Measurements from ENCODE around the gene MARCHF3.

The MARCHF3 gene

DNA sequence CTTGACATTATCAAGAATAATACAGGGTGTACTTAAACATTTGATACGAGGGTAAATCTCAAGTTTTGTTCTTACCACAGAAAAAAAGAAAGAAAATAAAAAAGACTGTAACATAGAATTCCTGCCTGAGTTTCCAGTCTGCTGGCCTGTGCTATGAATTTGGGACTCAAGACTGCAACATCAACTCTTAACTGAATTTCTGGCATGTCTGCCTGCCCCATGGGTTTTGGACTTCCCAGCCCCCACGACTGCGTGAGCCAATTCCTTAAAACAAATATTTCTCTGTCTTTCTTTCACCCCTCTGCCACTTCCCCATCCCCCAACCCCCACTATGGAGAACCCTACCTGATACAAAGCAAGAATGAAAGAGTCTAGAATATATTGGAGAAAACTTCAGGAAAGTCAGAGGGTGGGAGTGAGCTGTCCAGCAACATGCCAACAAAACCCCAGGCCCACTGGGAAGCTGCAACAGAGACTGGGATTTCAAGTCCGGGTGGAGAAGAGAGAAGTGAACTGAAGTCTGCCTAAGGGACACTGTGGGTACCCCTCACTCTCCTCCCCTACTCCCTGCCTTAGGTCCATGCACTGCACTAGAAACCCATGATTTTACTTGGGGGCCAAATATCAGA lies 43.0 kb downstream of the MARCHF3 start:
- in situ Hi-C loops (cut with MboI; ENCODE audit: low sequenced_read_pairs): no loop called here

DNA sequence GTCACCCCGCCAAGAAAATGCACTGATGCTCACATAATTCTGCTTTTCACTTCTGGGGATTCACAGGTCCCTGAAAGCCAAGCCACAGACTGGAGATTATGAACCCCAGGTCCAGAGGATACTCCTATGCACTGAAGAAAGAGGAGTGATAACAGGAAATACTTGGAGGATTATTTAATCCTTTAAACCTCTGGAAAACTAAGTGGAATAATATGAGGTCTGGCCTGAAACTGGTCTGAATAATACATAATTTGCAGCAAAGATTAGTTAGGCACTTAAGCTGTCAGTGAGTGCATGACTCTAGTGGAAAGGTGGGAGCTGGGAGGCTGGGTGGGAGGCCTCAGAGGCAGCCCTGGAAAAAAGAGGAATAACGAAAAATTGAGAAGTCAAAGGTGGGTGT lies 45.7 kb downstream of the MARCHF3 start:
- in situ Hi-C loops (cut with MboI; ENCODE audit: low sequenced_read_pairs): no loop called here

DNA sequence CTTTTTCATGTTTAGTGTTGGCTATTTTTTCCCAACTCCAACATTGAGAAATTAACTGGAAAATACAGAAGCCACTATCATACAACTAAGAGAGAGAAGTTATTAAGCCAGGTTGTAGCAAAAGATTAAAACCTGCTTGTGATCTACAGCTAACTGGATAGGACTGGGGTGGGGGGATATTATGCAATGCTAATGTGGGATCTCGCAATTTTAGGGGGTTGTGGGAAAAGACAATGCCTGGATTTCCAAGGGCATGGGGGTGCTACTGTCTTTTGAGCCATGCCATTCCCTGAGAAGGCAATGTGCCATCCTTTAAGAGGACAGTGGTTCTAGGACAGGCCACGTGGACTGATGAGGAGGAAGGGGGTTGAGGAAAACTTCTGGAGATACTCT lies 46.5 kb downstream of the MARCHF3 start:
- in situ Hi-C loops (cut with MboI; ENCODE audit: low sequenced_read_pairs): no loop called here

DNA sequence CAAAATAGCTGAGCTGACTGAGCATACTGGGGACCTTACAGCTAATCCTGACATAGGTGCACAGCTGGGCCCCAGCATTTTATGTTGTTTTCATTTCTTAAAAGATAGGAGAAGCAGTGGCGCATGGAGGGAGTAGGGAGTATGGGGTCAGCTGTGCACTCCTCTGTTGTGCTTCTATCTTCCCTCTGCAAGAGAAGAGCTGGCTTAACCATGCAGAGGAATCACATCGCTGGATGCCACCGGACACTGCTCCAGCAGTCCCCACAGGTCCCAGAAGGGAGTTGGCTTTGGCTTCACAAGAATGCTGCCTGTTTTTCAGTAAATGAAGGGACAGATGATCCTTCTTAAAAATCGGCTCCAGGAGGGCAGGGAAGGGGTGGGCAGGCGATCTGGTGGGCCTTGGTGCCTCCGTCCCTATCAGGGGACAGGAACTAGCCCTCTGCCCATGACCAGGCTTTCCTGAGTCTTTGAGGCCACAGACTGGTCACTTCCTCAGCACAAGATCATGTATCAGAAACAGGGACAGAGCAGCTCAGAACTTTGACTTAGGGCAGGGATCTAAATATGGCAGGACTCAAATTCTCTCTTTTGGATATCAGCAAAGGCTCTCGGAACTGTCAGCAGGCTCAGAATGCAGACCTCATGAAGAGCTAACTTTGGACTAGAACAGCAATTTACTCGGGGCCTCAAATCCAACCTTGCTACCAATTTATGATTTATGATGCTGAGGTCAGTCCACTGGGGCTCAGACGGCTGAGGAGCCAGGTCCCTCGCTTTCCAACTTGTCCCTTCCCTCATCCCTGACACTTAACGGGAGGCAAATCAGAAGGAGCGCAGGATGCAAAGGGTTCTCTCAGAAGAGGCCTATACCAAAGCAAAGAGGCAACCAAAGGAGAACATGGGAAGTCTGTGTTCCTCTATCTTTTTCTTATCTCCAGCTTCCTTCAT lies 47.2 kb downstream of the MARCHF3 start:
- in situ Hi-C loops (cut with MboI; ENCODE audit: low sequenced_read_pairs): no loop called here

DNA sequence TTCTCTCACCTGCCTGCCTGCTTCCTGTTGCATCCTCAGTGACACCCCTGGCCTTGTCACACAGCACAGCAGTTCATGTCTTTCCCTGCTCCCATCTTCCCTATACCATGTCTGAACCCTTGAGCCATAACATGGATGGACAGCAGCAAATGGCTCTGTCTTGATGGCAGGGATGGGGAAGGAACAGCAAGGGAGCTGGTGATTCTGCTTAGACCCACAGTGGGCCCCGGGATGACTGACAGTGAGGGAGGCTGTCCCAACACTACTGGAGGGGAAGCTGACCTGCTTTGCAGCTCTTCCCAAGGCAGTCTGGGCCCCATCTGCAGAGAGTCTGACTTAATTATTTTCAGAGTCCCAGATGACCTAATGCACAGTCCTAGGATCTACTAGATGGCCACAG lies 48.2 kb downstream of the MARCHF3 start:
- in situ Hi-C loops (cut with MboI; ENCODE audit: low sequenced_read_pairs): no loop called here

DNA sequence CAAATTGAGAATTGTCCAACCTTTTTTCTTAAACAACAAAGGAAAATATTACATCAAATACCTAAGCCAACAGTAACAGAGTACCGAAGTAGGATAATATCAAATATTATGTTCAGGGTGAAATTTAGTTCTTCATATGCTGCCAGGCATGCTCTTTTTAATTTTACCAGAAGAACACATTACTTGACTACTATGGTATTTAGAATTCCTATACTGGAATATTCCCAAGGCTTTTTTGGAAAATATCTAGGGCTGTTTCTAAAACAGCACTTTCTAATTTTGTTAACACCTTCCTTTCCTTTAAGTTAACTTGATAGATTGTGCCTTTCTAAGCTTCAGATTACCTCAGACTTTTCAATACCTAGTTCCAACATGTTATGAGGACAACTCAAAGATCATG lies 48.7 kb downstream of the MARCHF3 start:
- in situ Hi-C loops (cut with MboI; ENCODE audit: low sequenced_read_pairs): no loop called here

DNA sequence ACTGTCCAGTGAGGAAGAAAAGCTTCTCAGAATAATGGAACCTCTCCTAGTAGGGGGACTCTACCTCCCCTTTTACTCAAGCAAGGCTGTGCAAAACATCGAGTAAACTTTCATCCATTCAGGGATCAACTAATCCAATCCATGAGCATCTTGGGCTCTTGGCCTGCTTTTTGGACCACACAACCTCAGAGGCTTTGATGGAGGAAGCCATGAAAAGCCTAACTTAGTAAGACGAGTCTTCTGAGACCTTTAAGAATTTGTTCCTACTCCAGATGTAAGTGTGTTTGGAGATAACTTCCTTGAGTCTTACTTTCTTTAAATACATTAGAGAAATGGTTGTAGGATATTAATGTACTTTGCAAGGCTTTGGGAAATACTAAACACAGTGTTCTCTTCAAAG lies 49.1 kb downstream of the MARCHF3 start:
- in situ Hi-C loops (cut with MboI; ENCODE audit: low sequenced_read_pairs): no loop called here

DNA sequence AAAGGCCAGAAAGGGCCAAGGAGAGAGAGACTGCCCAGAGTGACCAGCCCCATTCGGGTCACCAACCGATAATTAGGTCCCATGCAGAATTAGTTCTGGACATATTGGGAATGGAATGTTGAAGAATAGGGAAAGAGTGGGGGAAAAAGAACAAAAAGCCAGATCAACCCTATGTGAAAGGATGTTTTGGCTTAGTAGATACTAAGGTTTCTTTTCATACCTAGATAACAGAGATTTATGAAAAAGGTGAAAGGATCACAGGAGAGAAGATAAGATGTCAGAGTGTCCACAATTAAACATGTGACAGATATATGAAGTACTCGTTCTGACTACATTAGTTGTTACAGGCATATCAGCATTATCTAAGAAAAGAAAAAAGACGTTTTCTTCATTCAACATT lies 52.1 kb downstream of the MARCHF3 start:
- in situ Hi-C loops (cut with MboI; ENCODE audit: low sequenced_read_pairs): no loop called here

DNA sequence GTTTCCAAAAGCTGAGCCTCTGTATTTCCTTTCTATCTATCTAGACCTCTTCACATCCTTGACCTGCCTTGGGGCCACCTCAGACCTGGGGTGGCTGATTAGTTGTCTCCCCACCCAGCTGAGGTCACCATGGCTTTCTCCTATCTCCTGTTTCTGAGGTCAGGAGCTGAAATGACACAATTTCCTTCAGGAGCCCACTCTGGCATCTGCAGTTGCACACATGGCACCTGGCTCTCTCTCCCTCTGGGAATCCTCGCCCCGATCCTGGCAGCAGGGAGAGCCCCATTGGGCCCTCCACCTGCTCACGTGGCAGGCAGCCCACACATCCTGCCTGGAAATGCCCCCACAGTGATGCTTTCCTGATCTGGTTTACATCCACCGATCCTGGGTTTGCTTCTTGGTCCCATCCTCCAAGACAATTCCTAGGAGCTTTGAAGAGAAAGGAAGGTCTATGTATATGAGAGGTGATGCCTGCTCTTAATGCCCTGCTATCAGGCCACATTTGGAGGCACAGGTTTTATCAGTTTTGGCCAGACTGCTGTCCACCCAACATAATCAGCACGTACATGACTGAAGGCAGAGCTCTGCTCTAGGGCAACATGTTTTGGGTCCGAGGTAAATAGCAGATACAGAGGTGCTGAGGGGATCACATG lies 53.7 kb downstream of the MARCHF3 start:
- in situ Hi-C loops (cut with MboI; ENCODE audit: low sequenced_read_pairs): no loop called here

DNA sequence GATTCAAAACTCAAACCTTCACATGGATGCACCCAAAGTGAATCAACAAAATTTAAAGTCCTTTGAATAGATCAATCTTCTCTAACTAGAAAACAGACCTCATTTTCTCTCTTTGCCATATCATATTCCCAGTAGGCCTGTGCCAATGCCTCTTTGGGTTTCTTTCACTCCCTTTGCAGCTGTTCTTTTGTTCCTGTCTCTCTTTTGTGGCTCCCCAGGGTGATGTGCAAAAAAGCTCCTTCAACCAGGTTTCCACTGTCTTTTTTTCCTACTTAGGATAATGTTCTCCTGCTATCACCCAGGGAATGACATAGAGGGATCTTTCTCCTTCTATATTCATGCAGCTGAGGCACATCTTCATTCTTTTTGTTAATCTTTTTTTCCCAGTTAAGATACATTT lies 54.6 kb downstream of the MARCHF3 start:
- in situ Hi-C loops (cut with MboI; ENCODE audit: low sequenced_read_pairs): no loop called here

DNA sequence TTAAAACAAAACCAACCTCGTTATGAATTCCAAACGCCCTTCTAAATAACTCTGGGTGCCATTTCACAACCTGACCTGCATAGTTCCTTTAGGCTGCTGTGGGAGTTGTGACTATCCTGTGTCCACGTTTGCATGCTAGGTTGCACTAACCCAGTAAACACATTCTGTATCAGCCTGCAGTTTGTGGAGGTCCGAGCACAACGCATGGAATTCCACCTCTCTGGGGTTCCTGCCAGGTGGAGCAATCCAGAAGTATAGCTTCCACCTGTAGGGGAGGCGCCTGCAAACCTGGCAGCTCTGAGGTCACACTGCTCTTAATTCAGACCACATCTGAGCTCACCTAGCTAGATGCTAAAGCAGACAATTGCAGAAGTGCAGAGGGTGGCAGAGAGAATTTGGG lies 57.2 kb downstream of the MARCHF3 start:
- in situ Hi-C loops (cut with MboI; ENCODE audit: low sequenced_read_pairs): no loop called here

DNA sequence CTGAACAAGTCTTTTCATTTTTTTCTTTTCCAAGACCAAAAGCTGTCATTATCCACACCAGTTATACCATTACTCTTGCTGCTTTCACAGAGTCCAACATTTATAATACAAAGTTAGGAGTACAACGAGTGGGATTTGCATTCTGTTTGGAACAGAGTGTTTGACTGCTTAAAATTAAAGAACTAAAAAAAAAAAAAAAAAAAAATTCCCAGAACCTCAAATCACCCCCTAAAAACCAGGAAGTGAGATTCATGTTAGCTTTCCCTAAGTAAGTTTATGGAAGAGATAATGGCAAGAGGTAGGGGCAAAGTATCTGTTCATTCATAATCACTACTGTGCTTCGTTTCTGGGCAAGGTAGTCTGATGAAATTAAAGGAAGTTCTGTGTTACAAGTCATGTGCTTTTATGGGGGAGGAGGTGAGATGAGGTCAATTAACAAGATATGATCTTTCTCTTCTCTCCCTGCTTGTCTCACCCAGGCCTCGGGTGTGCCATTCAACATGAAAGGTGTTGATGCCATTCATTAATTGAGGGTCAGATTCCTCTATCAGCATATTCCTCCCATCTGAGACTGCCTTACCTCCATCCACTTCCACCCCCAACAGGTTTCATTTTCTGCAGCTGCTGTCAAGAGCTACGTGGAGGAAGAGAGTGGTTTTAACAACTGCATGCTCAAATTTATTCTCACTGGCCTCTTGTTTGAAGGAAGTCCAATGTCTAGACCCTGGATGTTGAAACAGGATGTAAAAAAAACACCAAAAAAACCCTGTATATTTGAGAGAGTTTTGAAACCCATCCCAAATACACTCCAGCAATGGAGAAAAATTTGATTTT lies 58.1 kb downstream of the MARCHF3 start:
- in situ Hi-C loops (cut with MboI; ENCODE audit: low sequenced_read_pairs): no loop called here

DNA sequence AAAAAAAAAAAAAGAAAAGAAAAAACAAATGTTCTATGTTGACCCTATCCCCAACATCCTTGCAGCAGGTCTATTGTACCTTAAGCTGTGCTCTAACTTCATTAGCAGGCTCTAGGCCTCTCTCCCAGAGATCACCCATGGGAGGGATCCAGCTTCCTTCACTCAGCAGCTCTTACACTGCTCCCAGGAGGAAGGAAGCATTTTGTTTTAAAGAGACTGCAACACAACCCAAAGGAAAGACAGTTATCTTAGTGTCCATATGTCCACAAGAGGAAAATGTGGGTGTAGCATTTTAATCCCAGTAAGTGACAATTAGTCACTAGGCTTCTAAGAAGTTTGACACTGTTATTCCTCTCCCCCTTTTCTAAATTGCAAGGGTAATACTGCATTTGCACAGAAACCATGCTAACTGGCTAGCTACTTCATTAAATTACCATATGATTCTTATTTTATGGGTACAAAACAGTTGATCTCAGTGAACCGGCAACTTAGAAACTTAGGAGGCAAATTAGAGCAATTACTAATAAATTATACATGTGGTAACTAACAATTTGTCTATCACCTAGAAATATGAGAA lies 58.8 kb downstream of the MARCHF3 start:
- in situ Hi-C loops (cut with MboI; ENCODE audit: low sequenced_read_pairs): no loop called here

DNA sequence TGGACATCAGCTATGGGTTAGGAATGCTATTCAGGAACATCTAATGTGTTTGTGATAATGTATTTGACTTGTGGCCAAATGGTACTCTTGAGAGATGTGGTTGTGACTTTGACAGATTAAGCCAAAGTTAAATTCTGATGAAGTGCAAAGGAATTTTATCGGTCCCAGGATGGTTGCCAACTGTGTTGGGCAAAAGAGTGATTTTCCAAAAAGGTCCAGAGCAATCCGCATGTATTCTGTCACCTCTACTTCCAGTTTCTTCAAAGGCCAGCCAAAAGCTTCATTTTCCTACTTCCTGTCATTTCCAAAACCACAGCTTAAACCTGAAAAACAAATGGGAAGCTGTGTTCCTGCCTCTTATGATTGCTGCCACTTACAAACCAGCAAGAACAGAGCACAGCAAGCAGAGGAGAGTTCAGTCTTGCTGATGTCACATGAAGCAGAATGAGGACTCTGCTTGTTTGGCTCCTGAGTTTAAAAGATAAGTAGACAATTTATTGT lies 59.8 kb downstream of the MARCHF3 start:
- in situ Hi-C loops (cut with MboI; ENCODE audit: low sequenced_read_pairs): no loop called here

DNA sequence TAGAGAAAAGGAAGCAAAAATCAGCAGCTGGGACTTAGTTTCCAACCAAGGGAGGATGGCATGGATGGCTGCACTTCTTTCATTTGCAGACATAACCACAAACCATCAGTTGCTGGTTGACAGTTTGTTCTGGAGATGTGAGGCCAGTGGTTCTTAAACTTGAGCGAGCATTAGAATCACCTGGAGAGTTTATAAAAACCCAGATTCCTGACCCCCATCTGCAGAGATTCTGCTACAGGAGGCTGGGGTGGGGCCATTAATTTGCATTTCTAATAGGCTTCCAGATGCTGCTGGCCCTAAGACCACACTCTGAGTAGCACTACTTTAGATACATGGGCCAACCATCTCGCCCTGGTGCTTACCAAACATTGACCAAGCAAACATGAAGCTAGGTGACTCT lies 60.8 kb downstream of the MARCHF3 start:
- in situ Hi-C loops (cut with MboI; ENCODE audit: low sequenced_read_pairs): no loop called here

DNA sequence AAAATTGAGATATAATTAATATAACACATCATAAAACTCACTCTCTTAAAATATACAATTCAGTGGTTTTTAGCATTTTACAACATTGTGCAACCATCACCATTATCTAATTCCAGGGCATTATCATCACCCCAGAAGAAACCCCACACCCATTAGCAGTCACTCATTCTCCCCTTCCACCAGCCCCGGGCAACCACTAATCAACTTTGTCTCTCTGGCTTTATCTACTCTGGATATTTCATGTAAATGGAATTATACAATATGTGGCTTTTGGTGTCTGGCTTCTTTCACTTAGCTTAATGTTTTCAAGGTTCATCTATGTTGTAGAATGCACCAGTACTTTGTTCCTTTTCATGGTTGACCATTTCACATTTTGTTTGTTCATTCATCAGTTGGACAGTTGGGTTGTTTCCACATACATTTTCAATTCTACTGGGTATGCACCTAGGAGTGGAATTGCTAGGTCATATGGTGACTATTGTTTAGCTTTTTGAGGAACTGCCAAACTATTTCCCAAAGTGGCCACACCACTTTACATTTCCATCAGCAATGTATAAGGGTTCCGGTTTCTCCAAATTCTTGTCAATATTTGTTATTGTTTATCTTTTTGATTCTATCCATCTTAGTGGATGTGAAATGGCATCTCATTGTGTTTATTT lies 62.4 kb downstream of the MARCHF3 start:
- in situ Hi-C loops (cut with MboI; ENCODE audit: low sequenced_read_pairs): no loop called here

DNA sequence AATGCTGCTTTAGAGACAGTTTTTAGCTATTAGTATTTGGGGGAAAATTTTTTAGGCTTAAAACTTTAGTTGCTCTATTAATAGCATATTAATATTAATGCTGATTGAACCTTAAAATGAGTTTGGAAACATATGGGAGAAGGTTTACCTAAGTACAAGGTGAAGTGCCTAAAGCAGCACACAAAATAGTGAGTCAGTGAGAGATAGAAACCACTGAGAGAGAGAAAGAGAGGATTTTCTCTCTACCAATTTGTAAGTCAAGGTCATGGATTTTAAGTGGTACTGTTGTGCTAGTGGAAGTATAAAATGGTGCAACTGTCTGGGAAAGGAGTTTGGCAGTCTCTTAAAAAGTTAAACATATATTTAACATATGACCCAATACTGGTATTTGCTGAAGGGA lies 64.9 kb downstream of the MARCHF3 start:
- in situ Hi-C loops (cut with MboI; ENCODE audit: low sequenced_read_pairs): no loop called here

DNA sequence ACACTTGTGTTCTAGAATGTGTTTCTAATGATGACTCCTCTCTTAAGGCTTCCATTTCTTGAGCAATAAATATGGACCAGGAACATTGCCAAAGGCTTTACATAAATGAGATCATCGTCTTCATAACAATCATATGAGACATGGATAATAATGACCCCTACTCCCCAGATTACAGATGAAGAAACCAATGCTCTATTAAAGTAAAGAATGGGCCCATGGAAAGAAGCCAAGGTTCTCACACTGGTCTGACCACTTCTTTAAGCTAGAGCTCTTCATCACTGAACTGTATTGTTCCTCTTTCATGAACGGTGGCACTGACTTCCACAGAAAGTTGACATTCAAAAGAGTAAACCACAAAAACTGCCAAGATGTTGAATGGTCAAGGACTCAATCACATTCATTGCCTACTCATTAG lies 65.3 kb downstream of the MARCHF3 start:
- in situ Hi-C loops (cut with MboI; ENCODE audit: low sequenced_read_pairs): no loop called here

DNA sequence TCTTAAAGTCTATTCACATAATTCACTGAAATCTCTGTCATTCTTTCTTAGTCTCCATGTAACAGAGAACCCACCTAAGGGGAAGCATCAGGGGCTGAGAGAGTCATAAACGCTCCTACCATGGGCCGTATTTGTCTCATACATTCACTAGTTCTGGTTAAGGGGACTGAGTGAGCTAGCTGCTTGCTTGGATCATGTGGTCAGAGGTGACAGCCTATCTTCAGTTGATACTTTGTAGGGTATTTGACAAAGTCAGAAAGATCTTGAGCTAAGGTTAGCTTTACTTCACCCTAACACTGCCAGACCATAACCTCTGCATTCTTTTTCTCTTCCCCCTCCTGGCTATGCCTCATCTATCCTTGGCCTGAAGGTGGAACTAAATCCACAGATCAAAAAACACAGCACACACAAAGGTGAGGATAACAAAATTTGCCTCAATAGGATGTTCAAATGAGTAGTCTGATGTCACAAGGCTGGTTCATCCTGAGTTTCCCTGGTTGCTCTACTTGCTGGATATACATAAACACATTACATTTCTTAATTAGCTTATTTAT lies 66.5 kb downstream of the MARCHF3 start:
- in situ Hi-C loops (cut with MboI; ENCODE audit: low sequenced_read_pairs): no loop called here

DNA sequence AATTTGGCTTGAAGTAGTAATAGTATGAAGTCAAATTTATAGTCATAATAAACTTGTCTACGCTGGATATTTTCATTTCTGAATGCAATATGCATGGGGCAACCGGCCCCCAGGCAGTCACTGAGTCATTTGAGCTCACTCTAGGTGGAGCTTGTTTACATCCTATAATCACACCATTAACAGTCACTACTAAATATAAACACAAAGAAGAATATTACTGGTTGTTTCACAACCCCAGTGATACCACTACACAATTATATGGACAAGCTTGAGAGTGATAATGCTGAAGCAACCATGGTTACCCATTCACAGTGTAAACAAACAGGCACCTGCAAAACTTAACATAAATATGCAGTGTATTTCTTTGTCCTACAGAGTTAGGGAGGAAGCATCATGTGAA lies 68.7 kb downstream of the MARCHF3 start:
- in situ Hi-C loops (cut with MboI; ENCODE audit: low sequenced_read_pairs): no loop called here
